Lung microvascular endothelial cell (primary cell): ENCODE data around the gene CABP2. TPM values are rescaled to one million over a fixed set of nuclear protein-coding genes. Genes with fewer than 3 reads are reported as not detected.
"Not testable (repeated sequence)": the region's sequence is repeated elsewhere in the genome, so short reads cannot be mapped to it uniquely, and the experiment has no call there.

Experiments used
- DNase-seq, 2 donors: peaks; one replicate each; pipeline versions ENCODE4 v3.0.0 to v3.0.0-alpha.2; 2010; ENCODE audit warnings: low read depth in 2 of 2
- total RNA-seq: library from RNA; depleted of rRNA; stranded (reverse); fragments of >200 nt; gene quantifications from 2 replicates; pipeline ENCODE4 v1.2.1, GENCODE V29; 2014

The CABP2 gene
- total RNA-seq, 1 donor from 2014 or later, result not detected

DNA sequence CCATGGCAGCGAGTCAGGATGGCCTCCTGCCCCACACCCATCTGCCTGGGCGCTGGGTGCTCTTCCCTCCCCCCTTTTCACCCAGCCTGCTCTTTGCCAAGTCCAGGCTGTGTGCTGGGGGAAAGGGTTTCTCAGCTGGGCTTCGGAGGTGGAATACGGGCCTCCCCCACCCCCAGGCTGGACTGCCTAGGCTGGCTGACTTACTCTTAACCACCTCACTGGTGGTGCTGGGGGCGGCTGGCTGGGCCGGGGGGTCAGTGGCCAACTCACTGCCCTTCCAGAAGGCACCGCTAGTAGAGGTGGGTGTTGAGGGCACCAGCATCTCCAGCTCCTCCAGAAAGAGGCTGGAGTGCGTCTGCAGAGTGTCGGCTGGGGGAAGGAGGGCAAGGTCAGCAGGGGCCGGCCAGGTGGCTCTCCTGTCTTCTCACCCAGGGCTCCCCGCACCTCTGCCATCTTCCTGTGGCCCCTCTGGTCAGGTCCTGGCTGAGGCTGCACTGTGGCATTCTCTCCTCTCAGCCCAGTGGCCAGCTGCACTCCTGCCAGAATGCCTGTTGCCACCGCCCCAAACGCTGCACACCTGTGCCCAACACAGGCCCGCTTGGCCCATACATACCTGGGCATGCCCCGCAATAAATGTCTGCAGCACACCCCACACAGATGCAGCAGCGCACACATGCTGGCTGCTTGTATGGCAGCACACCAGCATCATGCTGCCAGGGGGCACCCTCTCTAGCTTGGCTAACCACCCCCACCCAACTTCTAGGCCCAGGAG, 27.8 kb downstream of the CABP2 start:
- DNase-seq, result no peak

DNA sequence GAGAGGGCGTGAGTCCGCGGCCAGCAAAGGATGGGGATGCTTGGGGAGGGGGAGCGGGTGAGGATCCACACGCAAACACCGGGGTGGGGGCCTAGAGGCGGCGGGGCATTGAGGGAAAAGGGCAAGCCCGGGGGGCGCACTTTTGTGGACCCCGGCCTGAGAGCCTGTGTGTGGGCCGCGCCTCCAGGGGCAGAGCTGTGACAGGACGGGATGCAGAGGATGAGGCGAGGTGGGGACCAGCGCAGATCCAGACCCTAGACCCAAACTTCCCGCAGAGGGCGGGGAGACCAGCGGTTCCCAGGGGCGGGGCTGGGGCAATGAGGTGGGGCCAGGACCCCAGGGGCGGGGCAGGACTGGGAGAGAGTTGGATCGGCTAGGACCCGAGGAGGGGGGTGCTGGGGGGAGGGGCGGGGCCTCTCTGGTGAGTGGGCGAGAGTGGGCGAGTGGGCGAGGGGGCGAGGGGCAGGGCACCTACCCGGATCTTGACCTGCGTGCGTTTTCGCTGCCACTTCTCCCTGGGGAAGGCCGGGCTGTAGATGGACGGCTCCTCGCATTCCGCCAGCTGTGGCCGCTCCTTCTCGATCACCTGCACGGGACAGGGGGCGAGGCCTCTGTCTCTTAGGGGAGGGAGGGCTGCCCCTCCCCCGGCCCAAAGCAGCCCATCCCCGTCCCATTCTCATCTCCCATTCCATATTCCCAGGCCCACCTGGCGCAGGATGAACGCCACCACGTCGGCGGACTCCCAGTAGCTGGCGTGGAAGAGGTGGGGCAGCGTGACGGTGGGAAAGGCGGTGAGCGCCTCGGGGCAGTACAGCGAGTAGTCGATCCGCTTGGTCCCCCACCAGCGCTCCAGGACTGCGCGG, 28.6 kb downstream of the CABP2 start:
- no peak for DNase-seq

DNA sequence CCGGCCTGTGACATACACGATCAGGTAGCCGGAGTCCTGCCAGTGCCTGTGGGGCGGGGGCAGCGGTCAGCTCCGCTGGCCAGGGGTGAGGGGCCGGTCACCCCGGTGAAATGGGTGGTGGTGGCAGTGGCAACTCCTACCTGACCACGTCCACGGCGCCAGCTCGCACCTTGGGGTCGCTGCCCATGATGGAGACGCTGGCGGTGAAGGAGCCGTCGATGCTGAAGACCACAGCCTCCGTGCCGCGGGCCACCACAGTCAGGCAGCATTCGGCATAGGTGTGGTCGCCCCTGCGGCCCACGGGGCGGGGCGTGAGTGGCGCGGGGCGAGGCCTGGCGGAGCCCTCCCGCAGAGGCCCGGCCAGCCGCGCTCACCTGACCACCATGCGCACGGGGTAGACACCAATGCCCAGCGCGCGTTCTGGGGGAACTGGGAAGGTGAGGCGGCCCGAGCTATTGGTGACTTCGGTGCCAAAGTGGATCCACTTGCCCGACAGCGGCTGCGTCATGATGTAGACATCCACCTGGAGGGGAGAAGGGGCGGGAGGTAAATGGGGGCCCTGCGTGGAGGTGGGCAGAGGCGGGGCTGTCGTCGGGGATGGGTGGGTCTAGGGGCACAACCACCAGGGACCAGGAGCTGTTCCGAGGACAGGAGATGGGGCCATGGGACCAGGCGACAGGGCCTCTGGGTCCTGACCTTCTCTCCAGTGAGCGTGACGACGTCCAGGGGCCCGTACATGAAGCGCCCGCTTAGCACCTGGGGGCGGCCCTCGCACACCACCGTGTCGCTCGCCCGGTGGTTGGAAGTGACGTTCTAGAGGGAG, 29.5 kb downstream of the CABP2 start:
- DNase-seq, result no peak

DNA sequence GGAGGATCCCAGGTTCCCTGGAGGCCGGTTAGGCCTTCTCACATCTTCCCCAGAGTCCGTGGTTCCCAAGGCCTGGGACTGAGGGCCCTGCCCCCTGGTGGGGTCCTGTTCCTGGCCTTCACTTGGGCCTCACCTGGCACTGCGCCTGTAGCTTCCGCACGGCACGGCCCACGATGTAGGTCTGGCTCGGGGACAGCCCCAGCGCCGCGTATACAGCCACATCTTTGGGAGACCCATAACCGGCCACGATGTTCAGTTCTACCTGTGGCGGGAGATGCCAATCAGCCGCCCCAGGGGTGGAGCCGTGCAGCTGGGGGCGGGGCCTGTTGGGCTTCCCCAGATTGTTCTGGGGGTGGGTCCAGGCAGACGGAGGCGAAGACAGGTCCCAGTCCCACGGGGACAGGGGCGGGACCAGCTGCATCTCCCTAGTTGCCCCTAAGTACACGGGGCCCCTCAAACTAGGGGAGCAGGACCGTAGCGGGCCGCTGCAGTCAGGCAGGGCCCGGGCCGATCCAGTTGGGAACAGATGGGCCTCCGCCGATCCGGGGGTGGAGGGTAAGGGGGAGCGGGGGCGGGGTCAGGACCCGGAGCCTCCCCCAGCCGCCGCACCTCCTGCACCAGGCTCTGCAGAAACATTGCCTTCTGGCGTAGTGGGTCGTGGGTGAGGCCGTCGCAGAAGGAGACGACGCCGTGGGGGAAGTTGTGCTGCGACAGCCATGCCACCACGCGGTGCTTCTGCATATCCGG, 30.3 kb downstream of the CABP2 start:
- DNase-seq, result no peak

DNA sequence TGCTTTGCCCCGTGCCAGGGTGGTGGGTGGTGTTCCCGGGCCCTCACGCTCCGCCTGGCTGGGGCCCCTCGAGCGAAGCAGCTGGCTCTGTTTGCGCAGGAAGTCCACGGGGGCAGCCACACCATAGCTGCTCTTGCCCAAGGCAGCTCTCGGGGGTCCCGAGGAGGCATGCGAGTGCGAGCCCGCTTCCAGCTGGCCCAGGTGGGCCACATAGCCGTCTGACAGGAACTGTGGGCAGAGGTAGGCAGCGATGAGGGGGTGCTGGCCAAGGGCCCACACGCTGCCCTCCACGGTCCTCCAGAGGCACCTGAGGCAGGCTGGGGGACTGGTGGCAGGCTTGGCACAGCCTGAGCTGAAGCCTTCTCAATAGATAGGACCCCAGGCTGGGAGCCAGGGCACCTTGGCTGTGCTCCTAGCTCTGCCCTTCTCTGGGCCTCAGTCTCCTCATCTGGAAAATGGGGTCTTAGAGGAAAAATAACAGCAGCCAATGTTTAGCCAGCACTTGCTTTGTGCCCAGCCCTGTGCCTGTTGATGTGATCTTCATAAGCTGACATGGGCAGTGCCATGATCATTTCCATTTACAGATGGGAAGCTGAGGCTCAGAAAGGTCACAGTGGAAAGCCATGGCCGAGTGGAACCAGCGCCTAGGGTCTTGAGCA, 31.0 kb downstream of the CABP2 start:
- DNase-seq, result no peak

DNA sequence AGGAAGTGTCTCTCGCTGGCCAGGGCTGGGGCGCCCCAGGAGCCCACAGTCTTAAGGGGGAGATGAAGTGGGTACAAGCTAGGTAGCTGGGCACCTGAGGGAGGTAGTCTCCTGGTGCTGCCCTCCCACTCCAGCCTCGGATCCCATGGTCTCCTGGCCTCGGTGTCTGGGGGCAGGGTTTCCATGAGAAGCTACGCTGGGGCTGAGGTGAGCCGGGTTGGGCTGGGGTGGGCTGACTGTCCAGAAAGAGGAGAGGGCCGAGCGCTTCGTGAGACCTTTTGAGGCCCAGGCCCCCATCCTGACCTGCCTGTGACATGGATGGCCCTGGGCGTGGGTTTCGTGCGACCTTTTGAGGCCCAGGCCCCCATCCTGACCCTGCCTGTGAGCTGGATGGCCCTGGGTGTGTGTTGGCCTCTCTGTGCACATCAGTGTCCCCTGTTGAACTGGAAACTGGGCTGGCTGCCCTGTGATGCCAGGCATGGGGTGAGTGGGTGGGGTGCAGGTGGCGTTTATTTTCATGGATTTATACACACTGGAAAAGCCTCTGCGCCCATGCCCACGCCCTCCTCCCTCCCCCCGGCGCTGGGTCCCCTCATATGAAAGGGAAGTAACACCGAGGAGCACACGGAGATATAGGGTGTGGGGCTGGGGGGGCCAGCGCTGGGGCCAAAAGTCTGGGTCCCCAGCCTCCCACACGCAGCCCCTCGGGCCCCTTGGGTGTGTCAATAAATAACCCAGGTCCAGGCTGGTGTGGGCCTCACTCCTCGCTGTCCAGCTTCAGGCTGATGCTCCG, 31.8 kb downstream of the CABP2 start:
- DNase-seq, result no peak

DNA sequence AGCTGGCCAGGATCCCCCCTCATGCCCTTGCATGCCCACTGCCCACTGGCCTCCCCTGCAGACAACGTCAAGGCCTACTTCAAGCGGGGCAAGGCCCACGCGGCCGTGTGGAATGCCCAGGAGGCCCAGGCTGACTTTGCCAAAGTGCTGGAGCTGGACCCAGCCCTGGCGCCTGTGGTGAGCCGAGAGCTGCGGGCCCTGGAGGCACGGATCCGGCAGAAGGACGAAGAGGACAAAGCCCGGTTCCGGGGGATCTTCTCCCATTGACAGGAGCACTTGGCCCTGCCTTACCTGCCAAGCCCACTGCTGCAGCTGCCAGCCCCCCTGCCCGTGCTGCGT, 32.5 kb downstream of the CABP2 start:
- DNase-seq, result no peak

DNA sequence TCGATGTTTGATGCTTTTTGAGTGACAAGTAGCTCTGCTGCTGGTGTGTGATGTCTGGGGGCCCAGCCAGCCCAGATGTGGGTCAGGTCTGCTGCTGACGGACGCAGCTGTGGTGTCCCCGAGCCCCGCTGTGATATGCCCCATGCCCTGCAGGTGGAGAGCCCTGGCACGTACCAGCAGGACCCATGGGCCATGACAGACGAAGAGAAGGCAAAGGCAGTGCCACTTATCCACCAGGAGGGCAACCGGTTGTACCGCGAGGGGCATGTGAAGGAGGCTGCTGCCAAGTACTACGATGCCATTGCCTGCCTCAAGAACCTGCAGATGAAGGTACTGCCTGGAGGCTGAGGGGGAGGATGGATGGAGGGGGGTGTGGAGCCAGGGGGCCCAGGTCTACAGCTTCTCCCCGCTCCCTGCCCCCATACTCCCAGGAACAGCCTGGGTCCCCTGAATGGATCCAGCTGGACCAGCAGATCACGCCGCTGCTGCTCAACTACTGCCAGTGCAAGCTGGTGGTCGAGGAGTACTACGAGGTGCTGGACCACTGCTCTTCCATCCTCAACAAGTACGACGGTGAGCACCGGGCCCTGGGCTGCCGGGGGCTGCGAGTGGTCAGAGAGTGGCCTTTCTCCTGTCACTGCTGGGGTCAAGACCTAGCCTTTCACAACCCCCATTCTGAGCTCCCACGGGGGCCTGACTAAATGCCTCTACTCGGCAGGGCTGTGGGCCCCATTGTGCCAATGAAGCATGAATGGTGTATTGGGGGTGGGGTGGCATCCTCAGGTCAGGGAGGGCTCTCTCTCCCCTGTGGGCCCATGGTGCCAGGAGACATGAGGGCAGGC, 33.1 kb downstream of the CABP2 start:
- DNase-seq, result no peak

DNA sequence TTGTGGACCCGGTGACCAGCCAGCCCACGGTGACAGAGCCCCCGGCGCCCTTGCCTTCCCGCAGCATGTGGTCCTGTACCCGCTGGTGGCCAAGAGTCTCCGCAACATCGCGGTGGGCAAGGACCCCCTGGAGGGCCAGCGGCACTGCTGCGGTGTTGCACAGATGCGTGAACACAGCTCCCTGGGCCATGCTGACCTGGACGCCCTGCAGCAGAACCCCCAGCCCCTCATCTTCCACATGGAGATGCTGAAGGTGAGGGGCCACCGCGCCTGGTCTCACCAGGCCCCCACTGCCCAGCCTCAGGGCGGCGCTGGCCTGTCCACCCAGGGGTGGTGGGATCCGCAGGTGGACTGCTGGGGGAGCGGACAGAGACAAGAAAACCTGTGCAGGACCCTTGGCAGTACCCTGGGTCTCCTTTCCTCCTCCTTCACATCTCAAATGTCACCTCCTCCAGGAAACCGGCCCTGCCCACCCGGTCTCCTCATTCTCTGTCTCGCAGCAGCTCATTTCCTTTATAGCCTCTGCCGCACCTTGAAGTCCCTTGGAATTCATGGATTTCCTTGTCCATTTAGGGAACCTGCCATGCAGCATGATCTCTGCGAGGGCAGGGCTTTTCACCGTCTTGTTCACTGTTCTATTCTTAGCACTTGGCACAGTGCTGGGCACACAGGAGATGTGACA, 33.9 kb downstream of the CABP2 start:
- DNase-seq, result no peak

DNA sequence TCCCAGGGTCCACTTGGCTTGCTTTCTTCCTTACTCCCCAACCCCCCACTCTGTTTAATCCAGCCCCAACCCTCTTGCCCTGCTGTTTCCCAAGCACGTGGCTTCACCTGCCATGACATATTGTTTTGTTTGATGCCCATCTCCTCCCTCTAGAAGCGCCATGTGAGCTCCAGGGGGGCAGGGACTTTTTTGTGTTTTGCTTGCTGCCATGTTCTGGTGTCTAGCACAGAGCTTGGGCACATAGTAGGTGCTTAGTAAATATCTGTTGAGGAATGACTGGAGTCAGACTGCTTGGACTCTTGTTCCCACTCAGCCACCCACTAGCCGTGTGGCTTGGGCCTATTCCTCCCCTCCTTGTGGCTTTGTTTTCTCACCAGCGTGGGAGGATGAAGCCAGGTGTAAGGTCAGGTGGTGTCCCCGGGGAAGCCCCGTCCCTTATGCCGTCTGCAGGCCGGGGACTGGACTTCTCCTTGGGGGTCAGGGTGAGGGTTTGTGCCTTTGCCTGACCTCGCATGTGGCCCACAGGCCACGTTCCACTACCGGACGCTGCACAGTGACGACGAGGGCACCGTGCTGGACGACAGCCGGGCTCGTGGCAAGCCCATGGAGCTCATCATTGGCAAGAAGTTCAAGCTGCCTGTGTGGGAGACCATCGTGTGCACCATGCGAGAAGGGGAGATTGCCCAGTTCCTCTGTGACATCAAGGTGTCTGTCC, 36.6 kb downstream of the CABP2 start:
- DNase-seq, result no peak

DNA sequence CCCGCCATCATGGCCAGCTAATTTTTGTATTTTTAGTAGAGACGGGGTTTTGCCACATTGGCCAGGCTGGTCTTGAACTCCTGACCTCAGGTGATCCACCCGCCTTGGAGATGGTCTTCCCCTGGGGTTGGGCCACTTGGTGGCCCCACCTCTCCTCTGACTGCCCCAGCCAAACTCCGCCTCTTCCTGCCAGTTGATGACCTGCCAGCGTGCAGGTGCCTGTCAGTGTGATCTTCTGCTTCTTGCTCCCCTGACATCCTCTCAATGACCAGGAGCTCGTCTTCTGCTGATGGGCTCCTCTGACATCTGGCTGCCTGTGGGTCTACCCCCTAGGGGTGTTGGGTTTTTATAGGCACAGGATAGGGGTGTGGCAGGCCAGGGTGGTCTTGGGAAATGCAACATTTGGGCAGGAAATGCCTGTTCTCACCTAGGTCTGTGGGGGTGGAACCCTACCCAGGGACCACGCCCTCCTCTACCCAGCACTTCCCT, 37.3 kb downstream of the CABP2 start:
- not testable (repeated sequence) for DNase-seq

DNA sequence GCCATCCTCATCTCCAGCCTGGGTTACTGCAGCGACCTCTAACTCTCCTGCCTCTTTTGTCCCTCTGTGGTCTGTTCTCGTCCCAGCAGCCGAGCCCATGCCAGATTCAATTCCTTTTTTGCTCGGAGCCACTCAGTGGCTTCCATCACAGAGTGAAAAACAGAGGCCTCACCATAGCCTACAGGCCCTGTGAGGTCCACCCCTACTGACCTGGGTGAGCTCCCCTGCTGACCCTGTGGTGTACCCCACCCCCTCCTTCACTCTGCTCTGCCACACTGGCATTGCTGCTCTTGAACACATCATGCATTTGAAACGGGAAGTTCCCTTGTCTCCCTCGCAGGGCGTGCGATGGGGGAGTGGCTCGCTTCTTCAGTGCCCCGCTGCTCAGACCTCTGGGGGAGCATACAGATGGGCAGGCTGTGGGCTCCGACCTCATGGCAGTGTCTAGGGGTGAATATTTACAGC, 38.4 kb downstream of the CABP2 start:
- no peak for DNase-seq

DNA sequence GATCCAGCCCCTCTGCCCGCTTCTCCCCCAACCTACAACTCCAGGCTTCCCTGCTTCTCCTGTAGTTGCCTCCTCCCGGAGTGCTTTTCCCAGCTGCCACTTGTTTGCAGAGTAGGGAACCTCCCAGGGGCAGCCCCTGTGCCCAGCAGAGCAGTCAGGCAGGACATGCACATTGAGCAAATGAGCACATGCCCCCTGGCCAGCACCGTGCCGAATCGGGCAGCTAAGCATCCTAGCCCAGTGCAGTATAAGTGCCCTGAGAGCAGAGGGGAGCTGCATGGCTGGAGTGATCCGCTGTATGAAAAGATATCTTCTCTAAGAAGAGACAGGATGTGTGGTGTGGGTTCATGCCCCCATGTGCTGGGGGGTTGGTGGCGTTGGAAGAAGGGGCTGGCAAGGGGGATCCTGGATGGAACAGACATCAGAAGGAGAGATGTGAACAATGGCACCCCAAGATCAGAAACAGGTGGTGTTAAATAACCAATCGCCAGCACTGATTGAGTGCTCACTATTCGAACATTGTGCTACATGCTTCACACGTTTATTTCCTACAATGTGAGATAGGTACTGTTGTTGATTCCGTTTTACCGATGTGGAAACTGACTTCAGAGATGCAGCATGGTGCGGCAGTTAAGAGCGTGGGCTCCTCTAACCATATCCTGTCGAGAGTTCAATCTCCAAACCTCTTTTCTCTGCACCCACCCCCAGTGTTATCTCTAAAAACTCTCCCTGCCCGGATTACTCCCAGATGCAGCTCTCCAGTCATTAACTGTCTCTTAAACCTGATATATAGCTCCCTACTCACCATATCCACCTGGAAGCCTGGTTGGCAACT, 39.2 kb downstream of the CABP2 start:
- no peak for DNase-seq

DNA sequence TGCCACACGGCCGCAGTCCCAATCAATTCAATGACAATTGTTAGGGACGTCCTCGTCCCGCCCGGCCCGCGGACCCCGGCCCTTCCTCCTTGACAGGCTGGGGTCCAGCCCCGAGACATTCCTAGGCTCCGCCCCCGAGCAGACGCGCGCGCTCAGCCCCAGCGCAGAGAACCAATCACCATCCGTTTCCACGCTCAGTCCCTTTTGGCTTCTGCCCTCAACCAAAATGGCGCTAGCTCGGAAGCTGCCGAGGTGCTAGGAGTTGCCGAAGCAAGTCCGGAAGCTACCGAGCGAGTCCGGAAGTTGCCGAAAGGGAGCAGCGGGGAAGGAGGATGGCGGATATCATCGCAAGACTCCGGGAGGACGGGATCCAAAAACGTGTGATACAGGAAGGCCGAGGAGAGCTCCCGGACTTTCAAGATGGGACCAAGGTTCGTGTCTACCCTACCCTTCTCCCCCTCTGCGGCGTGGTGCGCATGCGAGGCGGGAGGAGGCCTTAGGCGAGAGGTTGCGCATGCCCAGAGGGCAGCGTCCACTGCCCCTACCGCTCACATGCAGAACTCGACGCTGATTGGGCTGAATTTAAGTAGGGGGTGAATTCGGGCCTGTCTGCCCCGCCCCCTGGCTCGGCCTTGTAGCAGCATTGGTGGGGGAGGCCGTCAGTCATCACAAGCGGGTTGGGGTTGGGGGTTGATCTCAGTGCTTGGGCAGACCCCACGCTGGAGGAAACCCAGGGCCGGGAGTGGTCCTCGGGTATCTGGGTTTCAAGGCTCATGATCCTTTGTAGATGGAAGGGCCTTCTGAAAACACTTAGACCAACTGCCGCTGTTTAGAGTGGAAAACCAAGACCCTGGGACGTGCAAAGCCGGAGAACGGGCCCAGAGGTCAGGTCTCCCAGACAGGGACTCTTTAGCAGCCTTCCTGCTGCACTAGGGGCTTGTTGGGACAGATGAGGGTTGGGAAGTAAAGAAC, 40.1 kb downstream of the CABP2 start, which contains the start of gene AIP:
Gene AIP, plus strand, starts transcription at position 200 of the 972 bp plus-strand sequence. Its CDS starts 133 bp downstream, at position 333.
- DNase-seq, result peak; percentile 98

DNA sequence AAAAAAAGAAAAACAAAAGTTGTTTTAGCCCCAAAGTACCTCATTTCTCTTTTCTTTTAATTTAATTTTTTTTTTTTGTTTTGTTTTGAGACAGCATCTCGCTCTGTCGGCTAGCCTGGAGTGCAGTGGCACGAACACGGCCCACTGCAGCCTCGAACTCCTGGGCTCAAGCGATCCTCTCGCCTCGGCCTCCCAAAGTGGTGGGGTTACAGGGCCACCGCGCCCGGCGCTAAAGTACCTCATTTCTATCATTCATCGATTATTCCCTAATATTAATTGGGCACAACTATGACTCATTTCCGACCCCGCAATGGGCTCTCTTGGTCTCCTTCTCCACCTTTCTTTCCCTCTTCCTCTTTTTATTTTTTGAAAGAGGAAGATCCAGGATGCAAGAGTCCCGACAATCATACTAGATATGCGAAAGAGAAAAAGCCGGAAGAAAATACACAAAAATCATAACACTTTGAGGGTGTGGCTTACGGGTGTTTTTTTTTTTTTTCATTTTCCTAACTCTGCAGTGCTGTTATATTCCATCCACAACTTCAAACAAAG, 40.9 kb downstream of the CABP2 start:
- DNase-seq, result no peak
